ENCODE data around the gene CARNS1. TPM values are rescaled to one million over a fixed set of nuclear protein-coding genes. Genes with fewer than 3 reads are reported as not detected.

The CARNS1 gene
- total and polyA plus RNA-seq, 2 of the 13 experiments (the other 11 are each of a cell fraction or from before 2014, with no cell fraction given): not detected

DNA sequence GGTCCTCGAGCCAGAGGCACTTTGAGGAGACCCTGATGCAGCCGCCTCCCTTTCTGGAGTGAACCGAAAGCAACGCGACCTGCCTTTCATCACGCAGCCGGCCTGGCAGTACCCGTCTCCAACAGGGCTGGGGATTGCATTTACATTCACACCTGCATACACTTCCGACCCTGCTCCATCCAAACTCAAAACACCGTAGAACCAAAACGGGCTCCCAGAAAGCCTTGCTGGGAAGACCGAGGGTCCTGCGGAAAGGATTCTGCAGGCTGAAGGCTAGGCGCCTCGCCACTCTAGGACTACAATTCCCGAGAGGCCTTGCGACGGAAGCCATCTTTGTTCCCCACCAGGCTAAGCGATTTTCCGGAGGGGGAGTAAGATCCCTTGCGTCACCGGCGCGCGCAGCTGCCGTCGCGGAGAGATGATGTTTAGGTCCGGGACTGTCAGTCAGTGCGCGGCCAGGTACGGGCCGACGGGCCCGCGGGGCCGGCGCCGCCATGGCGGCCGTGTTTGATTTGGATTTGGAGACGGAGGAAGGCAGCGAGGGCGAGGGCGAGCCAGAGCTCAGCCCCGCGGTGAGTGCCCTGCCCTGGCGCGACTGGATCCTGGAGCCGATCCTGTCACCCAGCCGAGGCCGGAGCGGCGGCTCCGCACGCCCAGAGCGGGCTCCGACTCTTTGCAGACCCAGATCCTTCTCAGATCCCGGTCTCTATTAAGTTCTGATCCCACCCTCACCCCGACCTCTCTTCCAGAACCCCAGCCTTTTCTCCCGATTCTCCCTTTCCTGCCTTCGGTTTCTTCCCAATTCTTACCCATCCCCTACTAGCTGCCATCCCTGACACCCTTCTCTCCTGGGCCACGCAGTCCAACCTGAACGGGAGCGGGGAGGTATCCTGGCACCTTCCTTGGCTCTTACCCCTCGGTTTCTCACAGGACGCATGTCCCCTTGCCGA lies 12.8 kb downstream of the CARNS1 start, which contains the start of gene RPS6KB2 (continued):
- TF ChIP-seq, protein P1, sequence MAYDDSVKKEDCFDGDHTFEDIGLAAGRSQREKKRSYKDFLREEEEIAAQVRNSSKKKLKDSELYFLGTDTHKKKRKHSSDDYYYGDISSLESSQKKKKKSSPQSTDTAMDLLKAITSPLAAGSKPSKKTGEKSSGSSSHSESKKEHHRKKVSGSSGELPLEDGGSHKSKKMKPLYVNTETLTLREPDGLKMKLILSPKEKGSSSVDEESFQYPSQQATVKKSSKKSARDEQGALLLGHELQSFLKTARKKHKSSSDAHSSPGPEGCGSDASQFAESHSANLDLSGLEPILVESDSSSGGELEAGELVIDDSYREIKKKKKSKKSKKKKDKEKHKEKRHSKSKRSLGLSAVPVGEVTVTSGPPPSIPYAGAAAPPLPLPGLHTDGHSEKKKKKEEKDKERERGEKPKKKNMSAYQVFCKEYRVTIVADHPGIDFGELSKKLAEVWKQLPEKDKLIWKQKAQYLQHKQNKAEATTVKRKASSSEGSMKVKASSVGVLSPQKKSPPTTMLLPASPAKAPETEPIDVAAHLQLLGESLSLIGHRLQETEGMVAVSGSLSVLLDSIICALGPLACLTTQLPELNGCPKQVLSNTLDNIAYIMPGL (CRISPR knock-in tag; IDR thresholded peaks at IDR 0.05; ENCODE audit: borderline replicate concordance in 1 of 2, low read depth in 1 of 2): peak in 1 of 2 experiments; percentile 52; a peak in 1 of 4 replicates
- no peak; the same call in 1 of the 2 replicates for TF ChIP-seq NR2F2 (IDR thresholded peaks at IDR 0.05; ENCODE audit: borderline replicate concordance, low read depth)
- peak; percentile 17; the same call in 1 of the 2 replicates for TF ChIP-seq ZFP82 (CRISPR knock-in tag; IDR thresholded peaks at IDR 0.05; ENCODE audit: borderline replicate concordance)
- no peak for TF ChIP-seq JDP2 (CRISPR knock-in tag; IDR thresholded peaks at IDR 0.05; ENCODE audit: borderline replicate concordance)
- TF ChIP-seq RCOR2 (CRISPR knock-in tag; IDR thresholded peaks at IDR 0.05): no peak
- peak; percentile 64 for TF ChIP-seq DBP (CRISPR knock-in tag; IDR thresholded peaks at IDR 0.05; ENCODE audit: not compliant biosample characterization)
- no peak for TF ChIP-seq SNAPC2 (CRISPR knock-in tag; IDR thresholded peaks at IDR 0.05)
- no peak for TF ChIP-seq CREBL2 (CRISPR knock-in tag; IDR thresholded peaks at IDR 0.05; ENCODE audit: borderline replicate concordance)
- peak; percentile 74 for TF ChIP-seq NAIF1 (CRISPR knock-in tag; IDR thresholded peaks at IDR 0.05; ENCODE audit: borderline replicate concordance)
- TF ChIP-seq SKI (IDR thresholded peaks at IDR 0.05; ENCODE audit: partially characterized antibody): peak; percentile 38
- TF ChIP-seq NFYB (CRISPR knock-in tag; IDR thresholded peaks at IDR 0.05): peak; percentile 36; the same call in 1 of the 2 replicates
- TF ChIP-seq NFIC (IDR thresholded peaks at IDR 0.05; ENCODE audit: low read length): no peak
- TF ChIP-seq ZNF574 (CRISPR knock-in tag; IDR thresholded peaks at IDR 0.05): peak; percentile 95
- TF ChIP-seq ATM (IDR thresholded peaks at IDR 0.05; ENCODE audit: borderline replicate concordance): no peak
- peak; percentile 93 for TF ChIP-seq SALL2 (CRISPR knock-in tag; IDR thresholded peaks at IDR 0.05)
- peak; percentile 11; the same call in 1 of the 2 replicates for TF ChIP-seq NRL (CRISPR knock-in tag; IDR thresholded peaks at IDR 0.05; ENCODE audit: borderline replicate concordance)
- peak; percentile 75 for TF ChIP-seq PITX1 (CRISPR knock-in tag; IDR thresholded peaks at IDR 0.05)
- no peak for TF ChIP-seq IRF1 (CRISPR knock-in tag; IDR thresholded peaks at IDR 0.05; ENCODE audit: low read depth)
- TF ChIP-seq, protein P2, sequence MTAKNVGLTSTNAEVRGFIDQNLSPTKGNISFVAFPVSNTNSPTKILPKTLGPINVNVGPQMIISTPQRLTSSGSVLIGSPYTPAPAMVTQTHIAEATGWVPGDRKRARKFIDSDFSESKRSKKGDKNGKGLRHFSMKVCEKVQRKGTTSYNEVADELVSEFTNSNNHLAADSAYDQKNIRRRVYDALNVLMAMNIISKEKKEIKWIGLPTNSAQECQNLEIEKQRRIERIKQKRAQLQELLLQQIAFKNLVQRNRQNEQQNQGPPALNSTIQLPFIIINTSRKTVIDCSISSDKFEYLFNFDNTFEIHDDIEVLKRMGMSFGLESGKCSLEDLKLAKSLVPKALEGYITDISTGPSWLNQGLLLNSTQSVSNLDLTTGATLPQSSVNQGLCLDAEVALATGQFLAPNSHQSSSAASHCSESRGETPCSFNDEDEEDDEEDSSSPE (CRISPR knock-in tag; IDR thresholded peaks at IDR 0.05): peak; percentile 81
- no peak for TF ChIP-seq PTBP1 (IDR thresholded peaks at IDR 0.05; ENCODE audit: low read depth, low read length, poor library complexity, severe bottlenecking)
